Measurements from ENCODE around the gene MX2. TPM values are rescaled to one million over a fixed set of nuclear protein-coding genes. Genes with fewer than 3 reads are reported as not detected.

MX2 gene
- total and polyA plus RNA-seq, 2 donors (not counting 1 experiment from before 2014, with no cell fraction given): 51.2 to 64.3 TPM

- TF ChIP-seq EZH2 (IDR thresholded peaks at IDR 0.05; ENCODE audit: borderline replicate concordance, insufficient read depth, low read depth, low read length, poor library complexity, severe bottlenecking): no peak
- TF ChIP-seq CTCF (IDR thresholded peaks at IDR 0.05): no peak
- peaks cover 0 to 2% (median 0%) of the 10 kb centered on the region in 3 donors for H3K9me3 ChIP-seq (ENCODE audit: control extremely low read depth in 1 of 3, control insufficient read depth in 2 of 3, insufficient read depth in 1 of 3, low read length in 2 of 3)
- no peaks in the 10 kb centered on the region for H3K79me2 ChIP-seq (ENCODE audit: control insufficient read depth, insufficient read depth, low read length)
- H4K20me1 ChIP-seq (ENCODE audit: control insufficient read depth, insufficient read depth, low read length, poor library complexity, severe bottlenecking): no peaks in the 10 kb centered on the region
- Mint-ChIP-seq H3K4me3 (no peak overlapping the region), H3K27me3 (peaks cover 17% of the 10 kb centered on the region), H3K4me1 (no peaks in the 10 kb centered on the region), H3K27ac (no peak overlapping the region), H3K9me3 (ENCODE audit: insufficient read depth) (no peaks in the 10 kb centered on the region)
- no peak overlapping the region for H3K4me2 ChIP-seq (replicated peaks; ENCODE audit: low read depth, low read length, poor library complexity, severe bottlenecking)
- H3K27me3 ChIP-seq (replicated peaks in 1 of 4; ENCODE audit: control extremely low read depth in 1 of 4, control insufficient read depth in 3 of 4, insufficient read depth in 4 of 4, low read length in 3 of 4): peaks cover 0 to 14% (median 0%) of the 10 kb centered on the region in 4 experiments
- H3K9ac ChIP-seq (ENCODE audit: low read length): no peak overlapping the region
- no CpG with 5 or more reads among the region's 4 CpGs for WGBS (ENCODE audit: insufficient coverage)
- no peaks in the 10 kb centered on the region for H3K36me3 ChIP-seq (replicated peaks in 1 of 2; ENCODE audit: control extremely low read depth in 1 of 2, control insufficient read depth in 1 of 2, extremely low read depth in 1 of 2, insufficient read depth in 2 of 2, low read length in 1 of 2)
- H3K4me1 ChIP-seq (ENCODE audit: control insufficient read depth in 2 of 2, insufficient read depth in 2 of 2, low read length in 2 of 2): no peaks in the 10 kb centered on the region
- DNase-seq: no peak
- no peak overlapping the region for H3K4me3 ChIP-seq (ENCODE audit: control extremely low read depth in 1 of 5, extremely low read depth in 1 of 5, insufficient read depth in 1 of 5, low read depth in 2 of 5, low read length in 4 of 5)
- H3K27ac ChIP-seq (ENCODE audit: low read length in 2 of 2): no peak overlapping the region
- no peak for ATAC-seq (ENCODE audit: low read depth)
- POLR2A ChIA-PET: no interaction called here
- CTCF ChIA-PET: no interaction called here
- H2AFZ ChIP-seq (ENCODE audit: insufficient read depth, low read depth, low read length, poor library complexity, severe bottlenecking): no peak overlapping the region
- intact Hi-C loops (cut with micrococcal nuclease): no loop called here
These were observed 19.8 kb upstream of the MX2 start for GRCh38 chr21:41342035-41342434.

GRCh38 chr21:41344146-41344545, 17.7 kb upstream of the MX2 start:
- Histone ChIP-seq H3K4me2 (replicated peaks; ENCODE audit: low read depth, low read length, poor library complexity, severe bottlenecking) (no peak overlapping the region), H2AFZ (ENCODE audit: insufficient read depth, low read depth, low read length, poor library complexity, severe bottlenecking) (no peak overlapping the region), H3K27ac (ENCODE audit: low read length in 2 of 2) (no peak overlapping the region), H3K4me3 (ENCODE audit: control extremely low read depth in 1 of 5, extremely low read depth in 1 of 5, insufficient read depth in 1 of 5, low read depth in 2 of 5, low read length in 4 of 5) (no peak overlapping the region), H3K9me3 (ENCODE audit: control extremely low read depth in 1 of 3, control insufficient read depth in 2 of 3, insufficient read depth in 1 of 3, low read length in 2 of 3) (peaks cover 0 to 2% (median 0%) of the 10 kb centered on the region in 3 donors), H4K20me1 (ENCODE audit: control insufficient read depth, insufficient read depth, low read length, poor library complexity, severe bottlenecking) (no peaks in the 10 kb centered on the region), H3K79me2 (ENCODE audit: control insufficient read depth, insufficient read depth, low read length) (no peaks in the 10 kb centered on the region), H3K36me3 (replicated peaks in 1 of 2; ENCODE audit: control extremely low read depth in 1 of 2, control insufficient read depth in 1 of 2, extremely low read depth in 1 of 2, insufficient read depth in 2 of 2, low read length in 1 of 2) (no peaks in the 10 kb centered on the region), H3K9ac (ENCODE audit: low read length) (no peak overlapping the region), H3K27me3 (replicated peaks in 1 of 4; ENCODE audit: control extremely low read depth in 1 of 4, control insufficient read depth in 3 of 4, insufficient read depth in 4 of 4, low read length in 3 of 4) (peaks cover 0 to 14% (median 0%) of the 10 kb centered on the region in 4 experiments), H3K4me1 (ENCODE audit: control insufficient read depth in 2 of 2, insufficient read depth in 2 of 2, low read length in 2 of 2) (no peaks in the 10 kb centered on the region)
- TF ChIP-seq EZH2 (IDR thresholded peaks at IDR 0.05; ENCODE audit: borderline replicate concordance, insufficient read depth, low read depth, low read length, poor library complexity, severe bottlenecking) (no peak), CTCF (IDR thresholded peaks at IDR 0.05) (no peak)
- DNase-seq (no peak), ATAC-seq (ENCODE audit: low read depth) (no peak)
- no peak overlapping the region for H3K27ac Mint-ChIP-seq
- no peaks in the 10 kb centered on the region for H3K4me1 Mint-ChIP-seq
- WGBS (ENCODE audit: insufficient coverage): 80% methylated on average over 2 of the region's 9 CpGs
- ChIA-PET CTCF (no interaction called here), POLR2A (no interaction called here)
- intact Hi-C loops (cut with micrococcal nuclease): no loop called here
- no peaks in the 10 kb centered on the region for H3K9me3 Mint-ChIP-seq (ENCODE audit: insufficient read depth)
- no peak overlapping the region for H3K4me3 Mint-ChIP-seq
- H3K27me3 Mint-ChIP-seq: peaks cover 12% of the 10 kb centered on the region

Measured in B cell (primary cell).